ENCODE data around the gene RBP2.

RBP2 gene

GRCh38 chr3:139476348-139476747 is at the start of gene RBP2:
Gene RBP2 (minus strand): TSS chr3:139476516. CDS start chr3:139476459, 57 bp downstream.
- DNase-seq = no peak

- no peak for DNase-seq
Measured at GRCh38 chr3:139524841-139525636, 48.7 kb upstream of the RBP2 start.

GRCh38 chr3:139523718-139524117 is 47.4 kb upstream of the RBP2 start:
- no peak for DNase-seq

DNA sequence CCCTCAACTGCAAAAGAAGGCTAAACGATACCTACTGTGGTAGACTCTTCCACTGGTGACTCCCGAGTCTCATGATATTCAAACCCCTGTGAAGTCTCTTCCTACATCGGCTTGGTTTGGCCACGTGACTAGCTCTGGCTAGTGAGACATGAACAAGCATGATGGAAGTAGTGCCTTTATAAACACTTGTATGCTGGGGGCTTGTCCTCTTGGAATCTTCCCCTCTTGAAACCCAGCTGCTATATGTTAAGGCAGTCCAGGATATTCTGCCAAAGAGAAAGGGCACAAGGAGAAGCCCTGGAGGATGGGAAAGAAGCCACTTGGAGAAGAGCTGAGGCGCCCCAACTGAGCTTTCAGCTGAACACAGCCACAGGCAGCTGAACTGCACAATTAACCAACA is 46.9 kb upstream of the RBP2 start:
- no peak for DNase-seq

GRCh38 chr3:139522421-139522820 is 46.1 kb upstream of the RBP2 start:
- DNase-seq = no peak

DNA sequence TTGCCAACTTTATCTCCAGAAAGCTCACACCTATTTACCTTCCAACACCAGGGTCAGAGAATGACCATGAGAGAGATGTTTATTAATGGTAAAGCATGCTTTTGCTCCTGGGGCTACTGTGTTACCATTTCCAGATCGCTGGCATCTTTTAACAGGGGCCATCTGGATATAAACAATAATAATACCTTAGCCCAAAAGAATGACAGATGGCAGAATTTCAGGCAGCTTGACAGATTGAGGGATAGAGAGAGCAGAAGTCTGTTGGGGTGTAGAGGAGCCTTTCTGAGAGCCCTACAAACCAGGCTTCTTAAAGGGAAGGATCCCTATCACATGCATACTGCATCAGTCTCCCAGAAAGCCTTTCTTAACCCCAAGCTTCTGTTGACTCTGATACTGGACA is 45.5 kb upstream of the RBP2 start:
- no peak for DNase-seq

GRCh38 chr3:139521144-139521543 is 44.8 kb upstream of the RBP2 start:
- DNase-seq = no peak

DNA sequence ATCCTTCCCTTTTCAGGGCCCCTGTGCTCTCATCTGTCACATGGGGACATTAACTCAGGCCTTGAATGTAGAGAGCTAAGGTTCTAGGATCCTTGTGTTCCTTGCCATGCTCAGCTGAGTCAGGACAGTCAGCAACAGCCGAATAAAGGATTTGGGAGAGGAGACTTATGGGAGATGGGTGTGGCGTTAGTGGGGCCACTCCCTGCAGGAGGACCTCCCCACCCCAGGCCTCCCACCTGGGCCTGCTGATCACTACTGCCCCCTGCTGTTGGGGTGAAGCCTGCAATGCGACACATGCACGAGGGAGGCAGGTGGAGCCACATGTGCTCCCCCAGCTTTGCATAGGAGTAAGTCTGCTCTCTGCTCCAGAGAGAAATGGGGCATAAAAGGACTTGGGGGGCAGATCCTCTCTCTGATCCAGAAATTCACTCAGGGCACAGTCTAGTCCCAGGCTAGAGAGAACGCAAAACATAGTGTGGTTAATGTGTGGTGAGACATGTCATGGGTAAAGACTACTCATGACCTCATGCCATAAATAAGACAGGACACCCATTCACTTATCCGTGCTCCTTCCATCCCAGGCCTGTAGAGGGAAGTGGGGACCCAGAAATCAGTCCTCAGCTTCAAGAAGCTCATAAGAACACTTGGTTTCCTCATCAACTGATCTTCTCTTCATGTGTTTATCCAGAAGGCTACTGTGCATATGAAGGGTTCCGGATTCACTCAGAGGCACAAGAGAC is 43.9 kb upstream of the RBP2 start:
- DNase-seq = no peak

- DNase-seq = no peak
Measured at GRCh38 chr3:139518926-139519842, 42.9 kb upstream of the RBP2 start.

DNA sequence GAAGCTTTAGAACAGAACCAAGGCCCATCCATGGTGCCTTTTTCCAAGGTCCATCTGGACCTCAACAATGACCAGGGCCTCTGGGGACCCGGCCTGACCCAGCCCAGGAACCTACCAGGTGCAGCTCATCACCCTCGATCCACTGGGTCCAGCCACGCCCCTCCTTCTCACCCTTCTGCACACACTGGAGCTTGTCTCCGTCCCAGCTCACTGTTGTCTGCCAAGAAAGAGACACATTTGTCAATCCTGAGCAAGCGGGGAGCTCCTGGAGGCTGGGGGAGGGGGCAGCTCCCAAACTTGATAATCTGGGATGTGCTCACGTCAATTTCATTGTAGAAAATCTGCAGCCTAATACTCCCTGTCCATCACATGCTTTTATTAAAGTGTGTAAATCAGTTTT is 42.0 kb upstream of the RBP2 start:
- no peak for DNase-seq

DNA sequence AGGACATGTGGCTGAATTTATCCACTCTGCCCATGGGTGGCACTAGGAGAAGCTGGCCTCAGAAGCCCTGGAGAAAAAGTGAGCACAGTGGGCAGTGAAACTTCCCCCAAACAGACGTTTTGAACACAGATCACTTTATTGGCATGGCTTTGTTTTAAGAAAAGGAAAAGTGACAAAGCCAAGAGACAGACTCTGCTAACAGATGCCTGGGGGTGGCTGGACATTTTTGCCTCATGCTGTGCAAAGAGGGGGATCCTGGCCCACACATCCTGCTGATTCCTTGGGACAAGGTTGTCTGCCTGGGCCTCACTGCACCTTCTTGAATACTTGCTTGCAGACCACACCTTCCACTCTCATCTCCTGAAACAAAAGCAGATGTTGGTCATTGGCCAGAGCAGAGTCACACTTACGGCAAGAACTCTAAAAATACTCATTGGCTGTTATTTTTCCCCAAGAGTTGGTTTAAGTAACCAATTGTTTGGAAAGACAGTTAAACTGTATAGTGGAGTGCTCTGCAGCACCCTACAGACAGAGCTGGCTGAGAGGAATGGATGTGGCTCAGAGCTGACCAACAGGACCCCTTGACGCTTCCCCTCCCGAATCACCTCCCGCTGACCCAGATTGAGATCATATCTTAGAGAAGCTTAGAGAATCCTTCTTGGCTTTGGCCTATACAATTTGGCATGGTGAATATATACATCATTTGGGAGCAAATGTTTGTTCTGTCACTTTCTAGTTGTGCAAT is 41.2 kb upstream of the RBP2 start:
- no peak for DNase-seq

- no peak for DNase-seq
Measured at GRCh38 chr3:139514741-139515140, 38.4 kb upstream of the RBP2 start.

DNA sequence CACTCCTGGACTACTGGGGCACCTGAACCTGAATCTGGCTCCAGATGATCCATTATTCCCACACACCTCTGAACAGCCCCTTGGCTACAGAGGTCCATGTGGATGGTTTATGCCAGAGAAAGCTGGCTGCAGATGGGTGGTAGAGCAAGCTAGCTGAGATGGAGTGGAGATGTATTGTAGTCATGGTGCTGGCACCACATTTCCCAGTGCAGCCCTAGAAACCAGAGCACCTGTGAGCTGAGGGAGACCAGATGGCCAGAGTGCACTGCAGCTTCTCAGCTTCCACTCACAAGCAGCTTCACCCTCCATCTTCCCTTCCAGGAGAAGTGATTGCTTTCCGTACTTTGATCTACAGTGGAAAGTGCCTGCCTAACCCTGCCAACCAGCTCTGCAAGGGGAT is 33.3 kb upstream of the RBP2 start:
- DNase-seq = no peak

DNA sequence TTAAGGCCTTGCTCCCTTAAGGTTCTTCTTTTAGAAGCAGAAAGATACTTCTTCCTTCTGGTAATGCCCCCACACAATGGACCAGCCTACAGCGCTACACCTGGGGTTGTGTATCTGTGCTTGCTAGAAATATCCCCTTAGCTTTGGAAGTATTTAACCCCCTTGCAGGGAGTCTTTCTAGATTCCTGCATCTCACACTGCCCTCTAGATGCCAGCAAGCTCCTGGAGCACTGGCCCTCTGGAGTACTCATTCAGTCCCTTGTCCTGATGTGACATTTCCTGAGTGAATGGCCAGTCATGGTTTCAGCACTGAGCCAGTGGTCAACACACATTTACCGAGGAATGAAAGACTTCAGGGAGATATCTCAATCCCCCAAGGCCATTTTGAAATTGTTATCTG is 30.4 kb upstream of the RBP2 start:
- no peak for DNase-seq

GRCh38 chr3:139505829-139506386 is 29.6 kb upstream of the RBP2 start:
- DNase-seq = no peak

DNA sequence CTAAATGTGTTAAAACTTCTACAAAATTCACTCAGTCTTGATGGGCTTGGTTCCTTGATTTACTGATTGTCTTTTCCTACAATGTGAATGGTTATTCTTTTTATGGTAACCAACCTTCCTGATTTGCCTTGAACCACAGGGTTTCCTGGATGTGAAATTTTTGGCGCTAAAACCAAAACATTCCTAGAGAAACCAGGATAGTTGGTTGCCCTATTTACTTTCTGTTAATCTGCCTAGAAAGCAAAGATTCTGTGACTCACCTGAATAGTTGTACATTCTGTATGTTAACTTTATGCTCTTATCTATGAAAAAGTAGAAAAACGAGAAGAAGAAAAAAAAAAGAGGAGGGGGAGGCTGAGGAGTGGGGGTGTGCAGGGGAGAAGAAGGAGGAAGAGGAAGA is 23.2 kb upstream of the RBP2 start:
- DNase-seq = no peak

DNA sequence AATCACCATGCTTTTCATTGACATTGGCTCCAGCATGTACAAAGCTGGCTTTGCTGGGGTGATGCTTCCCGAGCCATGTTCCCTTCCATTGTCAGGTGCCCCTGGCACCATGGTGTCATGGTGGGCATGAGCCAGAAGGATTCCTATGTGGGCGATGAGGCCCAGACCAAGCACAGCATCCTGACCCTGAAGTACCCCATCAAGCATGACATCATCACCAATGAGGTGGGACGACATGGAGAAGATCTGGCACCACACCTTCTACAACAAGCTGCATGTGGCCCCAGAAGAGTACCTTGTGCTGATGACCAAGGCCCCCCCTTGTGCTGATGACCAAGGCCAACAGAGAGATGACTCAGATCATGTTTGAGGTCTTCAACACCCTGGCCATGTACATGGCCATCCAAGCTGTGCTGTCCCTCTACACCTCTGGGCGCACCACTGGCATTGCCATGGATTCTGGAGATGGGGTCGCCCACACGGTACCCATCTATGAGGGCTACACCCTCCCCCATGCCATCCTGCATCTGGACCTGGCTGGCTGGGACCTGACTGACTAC is 17.6 kb upstream of the RBP2 start:
- no peak for DNase-seq

- no peak for DNase-seq
Measured at GRCh38 chr3:139491966-139492365, 15.7 kb upstream of the RBP2 start.

- peak; percentile 82 for DNase-seq
Measured at GRCh38 chr3:139491027-139491700, 14.8 kb upstream of the RBP2 start.

- DNase-seq = no peak
Measured at GRCh38 chr3:139482206-139482605, 5.9 kb upstream of the RBP2 start.

GRCh38 chr3:139481116-139481515 is 4.8 kb upstream of the RBP2 start:
- no peak for DNase-seq
